GM08714 (cell line): ENCODE results near the gene ZNF337.
A peak's percentile ranks its signal among the peaks of the same experiment; 100 is the strongest.
"Not testable (repeated sequence)": the region's sequence is repeated elsewhere in the genome, so short reads cannot be mapped to it uniquely, and the experiment has no call there.

Experiments used
- H3K4me3 ChIP-seq: fragments of 200-500 bp; sonication (Bioruptor generic); 2 replicates; pipeline ENCODE4 v1.5.1; 2014; ENCODE audit warnings: mild to moderate bottlenecking, low read length, inconsistent platforms
- ZNF274 ChIP-seq: IDR thresholded peaks from 2 replicates; pipeline ENCODE4 v1.6.1; 2012; ENCODE audit warnings: mild to moderate bottlenecking, low read depth, low read length

The ZNF337 gene

GRCh38 chr20:25707695-25708094, 11.0 kb upstream of the ZNF337 start:
- TF ChIP-seq ZNF274 = no peak
- no peak overlapping the region for H3K4me3 ChIP-seq

- TF ChIP-seq ZNF274 = no peak
Measured at GRCh38 chr20:25706793-25707192, 10.1 kb upstream of the ZNF337 start.

GRCh38 chr20:25705830-25706351, 9.2 kb upstream of the ZNF337 start:
- H3K4me3 ChIP-seq = no peak overlapping the region
- TF ChIP-seq ZNF274 = no peak

More at GRCh38 chr20:25706793-25707192, 10.1 kb upstream of the ZNF337 start:
- H3K4me3 ChIP-seq = no peak overlapping the region

- not testable (repeated sequence) for H3K4me3 ChIP-seq
Measured at GRCh38 chr20:25704303-25704702, 7.7 kb upstream of the ZNF337 start.

- not testable (repeated sequence) for H3K4me3 ChIP-seq
Measured at GRCh38 chr20:25700835-25701234, 4.2 kb upstream of the ZNF337 start.

- H3K4me3 ChIP-seq = no peak overlapping the region
- TF ChIP-seq ZNF274 = no peak
Measured at GRCh38 chr20:25699914-25700313, 3.3 kb upstream of the ZNF337 start.

- H3K4me3 ChIP-seq = peak overlapping the region; percentile 84
- no peak for TF ChIP-seq ZNF274
Measured at GRCh38 chr20:25697132-25697446, 436 bp upstream of the ZNF337 start.

GRCh38 chr20:25695532-25696370, 902 bp downstream of the ZNF337 start:
- no peak for TF ChIP-seq ZNF274
- H3K4me3 ChIP-seq = peak overlapping the region; percentile 84

- TF ChIP-seq ZNF274 = no peak
- H3K4me3 ChIP-seq = no peak overlapping the region
Measured at GRCh38 chr20:25692499-25692898, 4.2 kb downstream of the ZNF337 start.

- no peak overlapping the region for H3K4me3 ChIP-seq
- no peak for TF ChIP-seq ZNF274
Measured at GRCh38 chr20:25690427-25690826, 6.2 kb downstream of the ZNF337 start.

GRCh38 chr20:25686081-25687067, 10.3 kb downstream of the ZNF337 start:
- H3K4me3 ChIP-seq = no peak overlapping the region
- no peak for TF ChIP-seq ZNF274

- H3K4me3 ChIP-seq = no peak overlapping the region
- no peak for TF ChIP-seq ZNF274
Measured at GRCh38 chr20:25685276-25686080, 11.2 kb downstream of the ZNF337 start.

- not testable (repeated sequence) for H3K4me3 ChIP-seq
Measured at GRCh38 chr20:25683826-25684225, 12.8 kb downstream of the ZNF337 start.

GRCh38 chr20:25683050-25683449, 13.6 kb downstream of the ZNF337 start:
- TF ChIP-seq ZNF274 = no peak
- no peak overlapping the region; the same call in 1 of the 2 replicates for H3K4me3 ChIP-seq
